Motor neuron (in vitro differentiated cells): ENCODE data around the gene DQX1. TPM values are rescaled to one million over a fixed set of nuclear protein-coding genes. Genes with fewer than 3 reads are reported as not detected.
A peak's percentile ranks its signal among the peaks of the same experiment; 100 is the strongest.
"Not testable (repeated sequence)": the region's sequence is repeated elsewhere in the genome, so short reads cannot be mapped to it uniquely, and the experiment has no call there.

Source experiments
- ATAC-seq, 8 experiments: fragments of 200-7000 bp; cut with Tn5 transposase; replicated peaks in 6 of 8; 2 replicates each; pipeline ENCODE4 v1.8.0; 2021; ENCODE audit warnings: mild to moderate bottlenecking in 8 of 8, moderate library complexity in 8 of 8
- H3K27ac ChIP-seq, 2 donors: fragments of 250-450 bp; sonication (Bioruptor Pico); 2 replicates each; pipeline ENCODE4 v1.9.0; 2021; ENCODE audit warnings: antibody characterized with exemption in 2 of 2, mild to moderate bottlenecking in 2 of 2, moderate library complexity in 1 of 2
- H3K4me1 ChIP-seq, 2 donors: fragments of 250-450 bp; sonication (Bioruptor Pico); replicated peaks in 1 of 2; 2 replicates each; pipeline ENCODE4 v1.6.1; 2021; ENCODE audit warnings: antibody characterized with exemption in 2 of 2, mild to moderate bottlenecking in 2 of 2, moderate library complexity in 1 of 2
- H3K4me3 ChIP-seq, 5 donors: fragments of 250-450 bp; sonication (Bioruptor Pico); 2 replicates each; pipeline ENCODE4 v1.9.0; 2021; ENCODE audit warnings: antibody characterized with exemption in 5 of 5, mild to moderate bottlenecking in 5 of 5, moderate library complexity in 4 of 5
- WGBS, 10 experiments: fragments of 450-650 bp; shearing (Covaris generic); methylation state at CpG; one replicate each; pipeline ENCODE4 v1.0.0; 2022; 5-methylcytosine and 5-hydroxymethylcytosine counted together
- in situ Hi-C, 9 experiments: fragments of 400-800 bp; cut with MboI; loops; one replicate each; pipeline ENCODE4 v1.15.0; 2021; ENCODE audit warnings: low sequenced_read_pairs in 9 of 9, low pct_unique_long_range_greater_than_20kb in 2 of 9; ENCODE audit not compliant: unreplicated experiment in 9 of 9
- total RNA-seq, 8 experiments: library from RNA; unstranded; fragments of 300-600 nt; gene quantifications; 2 replicates each; pipeline versions ENCODE4 v1.2.3 to v1.2.4, GENCODE V29; 2022

The DQX1 gene
- total RNA-seq, 8 experiments from 2014 or later = 0.11 to 1.0 (median 0.31) TPM; not detected in 1

DNA sequence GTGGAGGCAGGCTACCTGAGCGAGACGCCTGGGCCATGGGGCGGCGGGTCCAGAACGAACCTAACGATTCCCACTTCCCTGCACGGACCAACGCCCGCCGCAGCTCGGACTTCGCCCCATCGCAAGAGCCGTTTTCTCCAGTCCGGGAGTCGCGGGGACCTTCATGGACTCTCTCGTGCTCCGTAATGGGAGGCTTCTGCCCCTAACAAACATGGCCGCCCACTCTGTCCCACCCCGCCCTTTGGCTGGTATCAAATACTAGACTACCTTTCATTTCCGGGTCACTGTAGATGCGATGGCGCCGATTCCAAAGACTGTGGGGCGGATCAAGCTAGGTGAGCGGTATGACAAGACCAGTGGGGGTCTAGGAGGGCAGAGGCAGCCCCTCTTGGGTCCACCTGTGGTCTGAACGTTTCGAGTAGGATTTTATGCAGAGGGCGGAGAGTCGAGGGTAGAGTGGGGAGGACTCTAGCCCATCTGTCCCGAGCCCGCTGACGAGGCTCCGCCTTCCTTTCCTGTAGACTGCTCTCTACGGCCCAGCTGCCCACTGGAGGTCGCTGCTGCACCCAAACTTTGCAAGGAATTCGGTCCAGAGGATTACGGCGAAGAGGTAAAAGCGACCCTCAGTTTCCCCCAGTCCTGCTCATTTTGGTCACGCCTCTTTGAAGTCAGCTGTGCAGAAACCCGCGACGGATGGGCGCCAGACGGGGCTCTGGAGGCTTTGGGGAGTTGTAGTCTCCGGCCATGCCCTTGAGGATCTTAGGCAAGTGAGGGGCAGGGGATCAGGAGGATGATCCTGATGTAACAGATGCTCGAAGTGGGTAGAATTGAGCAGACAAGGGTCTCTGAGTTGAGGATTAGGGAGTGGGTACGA, 43.0 kb downstream of the DQX1 start, which contains the start of the genes CCDC142 and TTC31:
Gene CCDC142 (minus strand): TSS at position 198 of the 874 bp plus-strand sequence. CDS start 161 bp downstream, at position 37.
Gene TTC31 (plus strand): TSS at position 281 of the 874 bp plus-strand sequence. CDS start 15 bp downstream, at position 296.
- 0 to 60% (median 1%) methylated on average over 1 to 31 of the region's 50 CpGs; no CpG with 5 or more reads in 3 of the 10 experiments for WGBS, 10 experiments
- peaks cover 8 to 16% of the 10 kb centered on the region in 2 donors for H3K4me1 ChIP-seq
- peak within 1 kb of the TSS; percentile 91 to 93 for H3K27ac ChIP-seq
- in situ Hi-C loops = loop anchor here in 3 of 9 experiments (25.0 kb wide), 1 partner anchor 104 kb away; no protein-coding TSS in a partner anchor
- peak within 1 kb of the TSS; percentile 79 to 97 (median 90) for H3K4me3 ChIP-seq
- ATAC-seq = peak; percentile 92 to 94 (median 92)

- in situ Hi-C loops = loop anchor here in 3 of 9 experiments (25.0 kb wide), 1 partner anchor 105 kb away; no protein-coding TSS in a partner anchor
Observed at GRCh38 chr2:74481961-74482800, 43.9 kb downstream of the DQX1 start.

DNA sequence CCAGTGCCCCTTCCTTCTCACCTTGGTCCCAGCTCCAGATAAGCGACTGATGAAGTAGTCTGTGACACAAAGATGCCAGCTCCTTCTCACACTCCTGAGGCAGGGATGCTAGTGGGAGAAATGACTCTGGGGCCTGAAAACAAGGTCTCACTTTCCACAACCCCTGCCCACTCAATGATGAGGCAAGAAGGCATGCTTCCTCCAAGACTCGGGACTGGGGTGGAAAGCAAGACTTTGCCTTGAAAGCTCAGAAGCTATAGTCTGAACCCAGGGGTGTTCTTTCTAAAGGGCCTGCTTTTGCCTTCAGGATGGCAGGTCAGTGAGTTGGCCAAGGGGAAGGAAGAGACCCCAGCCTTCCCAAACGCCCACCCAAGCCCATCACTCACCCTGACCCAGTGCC, 44.6 kb downstream of the DQX1 start:
- in situ Hi-C loops = loop anchor here in 3 of 9 experiments (25.0 kb wide), 1 partner anchor 106 kb away; no protein-coding TSS in a partner anchor
- ATAC-seq = no peak
- WGBS, 10 experiments = 20 to 80% (median 49%) methylated on average over 1 of the region's 3 CpGs; no CpG with 5 or more reads in 6 of the 10 experiments
- peak overlapping the region; percentile 79 to 97 (median 90) for H3K4me3 ChIP-seq
- H3K4me1 ChIP-seq = peaks cover 8 to 16% of the 10 kb centered on the region in 2 donors
- H3K27ac ChIP-seq = no peak overlapping the region

More at GRCh38 chr2:74481961-74482800, 43.9 kb downstream of the DQX1 start:
- peak overlapping the region; percentile 91 to 93 for H3K27ac ChIP-seq
- WGBS, 10 experiments = 0 to 3% (median 2%) methylated on average over 5 to 31 of the region's 80 CpGs; no CpG with 5 or more reads in 5 of the 10 experiments
- peak overlapping the region; percentile 79 to 97 (median 90) for H3K4me3 ChIP-seq
- peaks cover 8 to 16% of the 10 kb centered on the region in 2 donors for H3K4me1 ChIP-seq
- ATAC-seq = peak; percentile 42 to 69 (median 50)

GRCh38 chr2:74474899-74475298, 51.1 kb downstream of the DQX1 start:
- ATAC-seq = no peak
- 50 to 100% (median 89%) methylated on average over 1 to 3 of the region's 5 CpGs; no CpG with 5 or more reads in 4 of the 10 experiments for WGBS, 10 experiments
- Histone ChIP-seq H3K4me3 (no peak overlapping the region), H3K27ac (no peak overlapping the region), H3K4me1 (peaks cover 13 to 14% of the 10 kb centered on the region in 2 donors)
- in situ Hi-C loops = loop anchor here in 3 of 9 experiments (25.0 kb wide), 1 partner anchor 112 kb away; no protein-coding TSS in a partner anchor

- Histone ChIP-seq H3K4me3 (no peak overlapping the region), H3K27ac (no peak overlapping the region), H3K4me1 (peaks cover 13 to 14% of the 10 kb centered on the region in 2 donors)
- ATAC-seq = no peak
- in situ Hi-C loops = no loop called here
- 83 to 100% (median 97%) methylated on average over 1 to 4 of the region's 6 CpGs; no CpG with 5 or more reads in 5 of the 10 experiments for WGBS, 10 experiments
Observed at GRCh38 chr2:74474481-74474880, 51.5 kb downstream of the DQX1 start.

- peak overlapping the region; percentile 82 to 95 for H3K27ac ChIP-seq
- peak in 1 of 8 experiments; percentile 1 for ATAC-seq
- peaks cover 13 to 14% of the 10 kb centered on the region in 2 donors for H3K4me1 ChIP-seq
- in situ Hi-C loops = no loop called here
- H3K4me3 ChIP-seq = peak overlapping the region; percentile 51 to 80 (median 57)
- 0 to 30% (median 13%) methylated on average over 1 to 6 of the region's 7 CpGs; no CpG with 5 or more reads in 4 of the 10 experiments for WGBS, 10 experiments
Observed at GRCh38 chr2:74472945-74473258, 53.1 kb downstream of the DQX1 start.

GRCh38 chr2:74472086-74472944, 53.7 kb downstream of the DQX1 start, which contains the start of gene MRPL53:
Gene MRPL53 (minus strand): TSS chr2:74472680. CDS start chr2:74472660, 20 bp downstream.
- 0 to 10% (median 1%) methylated on average over 2 to 33 of the region's 66 CpGs; no CpG with 5 or more reads in 4 of the 10 experiments for WGBS, 10 experiments
- Histone ChIP-seq H3K4me3 (peak within 1 kb of the TSS; percentile 51 to 80 (median 57)), H3K4me1 (peaks cover 13 to 14% of the 10 kb centered on the region in 2 donors), H3K27ac (peak within 1 kb of the TSS; percentile 82 to 95)
- in situ Hi-C loops = no loop called here
- ATAC-seq = peak; percentile 91 to 96 (median 95)

- peak overlapping the region; percentile 82 to 95 for H3K27ac ChIP-seq
- H3K4me3 ChIP-seq = peak overlapping the region; percentile 51 to 80 (median 57)
- peaks cover 13 to 14% of the 10 kb centered on the region in 2 donors for H3K4me1 ChIP-seq
- peak in 1 of 8 experiments; percentile 1 for ATAC-seq
- 0 to 95% (median 47%) methylated on average over 2 to 12 of the region's 16 CpGs; no CpG with 5 or more reads in 1 of the 10 experiments for WGBS, 10 experiments
- in situ Hi-C loops = no loop called here
Observed at GRCh38 chr2:74471332-74472065, 54.5 kb downstream of the DQX1 start.

DNA sequence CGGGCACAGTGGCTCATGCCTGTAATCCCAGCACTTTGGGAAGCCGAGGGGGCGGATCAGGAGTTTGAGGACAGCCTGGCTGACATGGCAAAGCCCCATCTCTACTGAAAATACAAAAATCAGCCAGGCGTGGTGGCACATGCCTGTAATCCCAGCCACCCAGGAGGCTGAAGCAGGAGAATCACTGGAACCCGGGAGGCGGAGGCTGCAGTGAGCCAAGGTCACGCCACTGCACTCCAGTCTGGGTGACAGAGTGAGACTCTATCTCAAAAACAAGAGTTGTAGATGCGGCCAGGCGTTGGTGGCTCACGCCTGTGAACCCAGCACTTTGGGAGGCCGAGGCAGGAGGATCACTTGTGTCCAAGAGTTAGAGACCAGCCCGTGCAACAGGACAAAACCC, 55.3 kb downstream of the DQX1 start:
- H3K4me1 ChIP-seq = peaks cover 13 to 20% of the 10 kb centered on the region in 2 donors
- H3K4me3 ChIP-seq, in situ Hi-C loops, ATAC-seq, H3K27ac ChIP-seq: not testable (repeated sequence)
- 92 to 100% (median 98%) methylated on average over 1 to 9 of the region's 12 CpGs for WGBS, 10 experiments
